ENCODE measurements around the gene SDC3.
A peak's percentile ranks its signal among the peaks of the same experiment; 100 is the strongest.
"Not testable (repeated sequence)": the region's sequence is repeated elsewhere in the genome, so short reads cannot be mapped to it uniquely, and the experiment has no call there.

Gene SDC3, protein sequence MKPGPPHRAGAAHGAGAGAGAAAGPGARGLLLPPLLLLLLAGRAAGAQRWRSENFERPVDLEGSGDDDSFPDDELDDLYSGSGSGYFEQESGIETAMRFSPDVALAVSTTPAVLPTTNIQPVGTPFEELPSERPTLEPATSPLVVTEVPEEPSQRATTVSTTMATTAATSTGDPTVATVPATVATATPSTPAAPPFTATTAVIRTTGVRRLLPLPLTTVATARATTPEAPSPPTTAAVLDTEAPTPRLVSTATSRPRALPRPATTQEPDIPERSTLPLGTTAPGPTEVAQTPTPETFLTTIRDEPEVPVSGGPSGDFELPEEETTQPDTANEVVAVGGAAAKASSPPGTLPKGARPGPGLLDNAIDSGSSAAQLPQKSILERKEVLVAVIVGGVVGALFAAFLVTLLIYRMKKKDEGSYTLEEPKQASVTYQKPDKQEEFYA

DNA sequence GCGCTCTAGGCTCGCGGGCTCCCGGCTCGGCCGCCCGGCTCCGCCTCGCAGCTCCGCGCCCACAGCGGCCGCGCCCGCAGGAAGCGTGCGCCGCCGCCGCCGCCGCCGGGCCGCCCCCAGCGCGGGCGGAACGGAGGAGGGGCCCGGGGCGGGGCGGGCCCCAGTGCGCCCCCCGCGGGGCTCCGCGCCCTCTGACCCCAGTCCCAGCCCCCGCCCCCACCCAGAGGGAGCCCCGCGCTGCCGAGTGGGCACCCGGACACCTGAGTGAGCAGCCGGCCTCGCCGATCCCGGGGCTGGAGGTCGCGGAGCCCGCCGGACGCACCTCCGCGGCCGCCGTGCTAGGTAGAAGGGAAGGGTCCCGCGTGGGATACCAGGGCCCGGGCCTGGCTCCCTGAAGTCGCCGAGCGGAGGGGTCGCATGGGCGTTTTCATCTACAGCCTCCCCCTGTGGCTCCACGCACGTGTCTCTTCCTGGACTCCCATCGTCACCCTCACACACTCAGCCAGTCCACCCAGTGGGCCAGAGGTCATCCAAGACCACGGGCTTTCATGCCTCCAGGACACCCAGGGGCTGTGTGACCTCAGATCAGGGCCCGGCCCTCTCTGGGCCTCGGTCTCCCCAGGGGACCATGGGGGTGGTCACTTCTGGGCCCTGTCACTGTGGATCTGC, at the start of gene SDC3:
Gene SDC3, minus strand, starts transcription at position 63 of the 669 bp plus-strand sequence. CDS start 172 bp downstream, outside the sequence.
- no peak for DNase-seq

DNA sequence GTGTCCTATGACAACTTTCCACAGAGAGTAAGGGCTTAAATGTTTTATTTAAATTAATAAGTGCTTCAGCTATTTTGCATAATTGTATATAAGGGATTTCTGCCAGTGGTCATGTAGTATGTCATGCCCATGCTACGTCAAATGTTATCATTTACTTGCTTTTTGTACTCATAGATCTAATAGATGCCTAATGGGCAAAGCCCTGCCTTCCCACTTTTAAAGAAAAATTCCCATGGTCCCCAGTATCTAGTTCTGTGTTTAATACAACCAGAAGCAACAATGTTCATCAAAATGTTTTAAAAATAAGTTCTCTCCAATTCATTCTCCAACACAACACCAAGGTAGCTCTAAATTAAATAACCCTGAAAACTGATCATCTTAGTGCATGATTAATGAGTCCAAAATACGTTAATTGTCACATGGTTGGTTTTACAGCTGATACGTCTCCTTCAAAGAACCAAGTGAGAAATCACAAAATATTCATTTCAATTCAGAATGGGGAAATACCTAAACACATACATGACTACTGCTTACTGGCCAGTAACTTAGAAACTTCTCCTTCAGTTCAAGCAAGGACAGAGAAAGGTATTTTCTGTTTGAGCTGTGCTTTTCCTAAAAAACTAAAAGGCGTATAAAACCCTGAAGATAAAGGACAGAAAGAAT, 49.1 kb upstream of the SDC3 start:
- DNase-seq = no peak

DNA sequence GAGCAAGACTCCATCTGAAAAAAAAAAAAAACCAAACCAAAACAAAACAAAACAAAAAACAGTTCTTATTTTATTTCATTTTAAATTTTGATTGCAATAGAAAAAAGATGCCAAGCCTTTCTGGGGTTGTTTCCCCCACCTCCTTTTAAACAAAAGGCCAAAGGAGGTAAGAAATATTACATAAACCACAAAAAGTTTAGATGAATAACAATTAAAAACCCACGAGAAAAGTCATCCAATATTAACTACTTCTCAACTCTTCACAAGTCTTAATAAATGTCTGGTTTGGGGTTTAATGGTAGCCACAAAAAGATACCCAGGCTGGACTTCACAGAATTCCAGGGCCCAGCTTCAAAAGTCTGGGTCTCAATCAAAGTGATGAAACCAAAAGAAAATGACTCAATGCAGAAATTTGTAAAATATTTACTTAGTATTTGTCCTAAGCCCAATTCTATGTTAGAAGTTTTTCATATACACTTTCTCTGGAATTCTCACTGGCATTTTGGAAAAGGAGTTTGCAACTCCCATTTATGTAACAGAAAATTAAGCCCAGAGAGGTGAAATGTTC, 47.0 kb upstream of the SDC3 start:
- DNase-seq = no peak

GRCh38 chr1:30953685-30954084, 45.1 kb upstream of the SDC3 start:
- no peak for DNase-seq

GRCh38 chr1:30952098-30952497, 43.5 kb upstream of the SDC3 start:
- DNase-seq = no peak

- no peak for DNase-seq
Measured at GRCh38 chr1:30950700-30951099, 42.1 kb upstream of the SDC3 start.

GRCh38 chr1:30950053-30950452, 41.5 kb upstream of the SDC3 start:
- DNase-seq = no peak

DNA sequence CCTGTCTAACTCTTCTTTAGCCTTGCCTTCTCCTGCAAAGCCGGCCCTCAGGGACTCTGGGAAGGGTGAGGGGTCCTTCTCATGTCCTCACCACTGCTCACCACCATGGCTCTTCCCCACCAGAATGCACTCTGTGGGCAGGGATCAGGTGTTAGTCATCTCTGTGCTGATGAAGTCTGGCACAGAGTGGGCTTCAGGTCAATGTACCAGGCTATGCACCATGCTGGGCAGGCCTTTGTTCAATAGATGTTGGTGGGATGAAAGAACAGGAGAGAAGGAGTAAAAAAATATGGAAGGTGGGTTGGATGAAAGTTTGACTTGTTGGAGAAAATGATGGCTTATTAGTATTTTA, 40.9 kb upstream of the SDC3 start:
- DNase-seq = not testable (repeated sequence)

DNA sequence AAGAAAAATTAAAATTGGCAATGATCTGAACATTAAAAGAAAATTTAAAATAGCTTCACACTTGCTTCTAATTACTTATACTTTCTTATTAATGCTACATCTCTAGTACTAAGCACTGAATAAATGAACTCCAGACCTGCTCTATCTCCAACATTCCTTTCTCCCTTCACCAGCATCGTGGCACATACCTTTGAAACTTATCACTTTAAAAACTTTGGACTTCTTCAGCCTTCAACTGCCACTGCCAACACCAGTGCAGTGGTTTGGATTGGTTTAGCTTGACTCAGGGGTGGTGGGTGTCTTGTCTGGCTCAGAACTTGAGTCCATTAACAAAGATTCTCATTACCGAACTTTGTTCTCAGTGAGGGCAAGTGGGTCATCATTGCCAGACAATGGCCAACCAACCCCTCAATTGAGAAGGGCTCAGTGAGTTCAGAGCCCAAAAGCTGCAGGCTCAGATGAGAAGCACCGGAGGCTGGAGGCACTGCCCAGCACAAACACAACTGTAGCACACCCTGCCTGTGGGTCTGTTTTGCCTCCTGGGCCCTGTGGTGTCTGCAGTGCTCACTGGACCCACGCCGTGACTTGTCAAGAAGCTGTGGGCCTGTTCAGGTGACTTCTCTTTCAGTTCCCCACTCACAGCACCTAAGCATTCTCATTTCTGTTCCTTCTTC, 40.4 kb upstream of the SDC3 start:
- not testable (repeated sequence) for DNase-seq

GRCh38 chr1:30948278-30948677, 39.7 kb upstream of the SDC3 start:
- DNase-seq = no peak

- DNase-seq = no peak
Measured at GRCh38 chr1:30947212-30947611, 38.7 kb upstream of the SDC3 start.

DNA sequence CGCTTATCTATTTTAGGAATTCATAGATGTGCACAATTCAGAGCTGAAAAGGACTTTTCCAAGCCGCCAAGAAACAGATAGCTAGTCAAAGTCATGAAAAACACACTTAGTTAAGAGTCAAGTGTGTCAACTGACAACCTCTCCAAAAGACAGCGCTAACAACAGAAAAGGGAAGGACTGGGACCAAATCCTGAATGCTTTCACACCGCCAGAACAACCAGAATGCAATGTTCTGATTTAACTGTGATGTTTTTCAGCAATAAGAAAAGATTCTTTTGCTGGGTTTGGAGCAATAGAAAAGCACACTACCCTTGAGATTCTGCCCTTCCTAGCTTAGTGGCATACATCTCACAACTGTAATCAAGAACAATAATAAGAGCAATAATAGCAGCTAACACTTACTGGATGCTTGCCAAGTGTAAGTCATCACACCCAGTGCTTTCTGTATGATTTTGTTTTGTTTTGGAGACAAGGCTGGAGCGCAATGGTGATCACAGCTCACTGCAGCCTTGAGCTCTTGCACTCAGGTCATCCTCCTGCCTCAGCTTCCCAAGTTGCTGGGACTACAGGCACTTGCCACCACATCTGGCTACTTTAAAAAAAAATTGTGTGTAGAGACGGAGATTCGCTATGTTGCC, 33.9 kb upstream of the SDC3 start:
- no peak for DNase-seq

DNA sequence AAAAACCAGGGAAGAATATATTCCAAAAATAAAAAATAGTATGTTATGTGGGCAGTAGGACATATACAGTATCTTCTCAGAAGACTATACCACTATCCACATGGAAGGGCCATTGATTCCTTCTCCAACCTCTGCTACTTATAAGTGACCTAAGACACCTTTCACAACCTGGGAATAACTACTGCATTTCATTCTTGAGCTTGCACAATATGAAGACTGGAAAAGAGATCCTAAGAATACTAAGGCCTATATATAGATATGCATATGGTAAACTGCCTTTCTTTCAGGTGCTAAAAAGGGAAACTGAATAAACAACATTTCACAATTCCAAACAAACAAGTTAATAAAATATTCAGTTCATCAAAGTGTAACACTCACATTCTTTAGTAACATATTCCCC, 32.0 kb upstream of the SDC3 start:
- DNase-seq = no peak

DNA sequence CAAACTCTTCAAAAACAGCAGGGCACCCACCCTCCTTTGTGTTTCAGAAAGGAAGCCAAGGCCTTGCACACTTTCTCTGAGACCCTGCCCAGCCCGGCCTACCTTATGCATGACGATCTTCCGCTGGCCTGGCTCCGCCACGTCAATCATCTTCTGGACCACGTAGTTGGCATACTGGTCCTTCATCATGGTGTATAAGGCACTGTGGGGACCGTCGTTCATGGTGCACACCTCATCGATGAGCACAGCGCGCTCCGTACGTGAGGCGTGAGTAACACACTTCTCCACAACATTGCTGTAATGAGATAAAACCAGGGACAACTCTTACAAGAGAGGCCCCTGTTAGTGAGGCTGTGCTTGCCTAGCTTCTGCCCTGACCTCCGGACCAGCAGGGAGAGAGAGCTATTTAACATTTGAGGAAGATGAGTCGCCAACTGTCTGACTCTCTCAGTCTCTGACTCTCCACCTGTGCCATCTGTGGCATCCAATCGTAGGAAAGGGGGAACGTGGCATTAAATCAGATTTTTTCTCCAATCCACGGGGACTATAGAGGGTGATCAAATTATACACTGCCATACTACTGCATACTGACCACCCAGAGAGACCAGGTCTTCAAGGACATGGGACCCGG, 28.1 kb upstream of the SDC3 start:
- DNase-seq = no peak

DNA sequence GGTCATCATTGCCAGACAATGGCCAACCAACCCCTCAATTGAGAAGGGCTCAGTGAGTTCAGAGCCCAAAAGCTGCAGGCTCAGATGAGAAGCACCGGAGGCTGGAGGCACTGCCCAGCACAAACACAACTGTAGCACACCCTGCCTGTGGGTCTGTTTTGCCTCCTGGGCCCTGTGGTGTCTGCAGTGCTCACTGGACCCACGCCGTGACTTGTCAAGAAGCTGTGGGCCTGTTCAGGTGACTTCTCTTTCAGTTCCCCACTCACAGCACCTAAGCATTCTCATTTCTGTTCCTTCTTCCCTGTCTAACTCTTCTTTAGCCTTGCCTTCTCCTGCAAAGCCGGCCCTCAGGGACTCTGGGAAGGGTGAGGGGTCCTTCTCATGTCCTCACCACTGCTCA, 27.2 kb upstream of the SDC3 start:
- DNase-seq = not testable (repeated sequence)

- no peak for DNase-seq
Measured at GRCh38 chr1:30934613-30935012, 26.1 kb upstream of the SDC3 start.

DNA sequence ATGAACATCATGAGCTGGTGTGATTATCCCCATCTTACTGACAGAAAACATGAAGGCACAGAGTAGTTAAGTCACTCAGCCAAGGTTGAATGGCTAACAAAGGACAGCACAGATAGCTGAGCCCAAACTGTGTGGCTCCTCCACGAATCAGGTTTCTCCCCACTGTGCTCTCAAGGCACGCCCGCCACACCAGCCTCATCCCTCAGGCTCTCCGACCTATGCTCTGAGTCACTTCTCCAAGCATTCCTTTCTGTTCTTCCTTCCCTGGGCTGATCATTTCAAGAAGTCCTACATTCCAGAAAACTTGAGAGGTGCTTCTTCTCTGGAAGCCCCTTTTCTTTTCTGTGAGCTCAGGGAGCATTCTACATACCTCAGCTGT, 25.3 kb upstream of the SDC3 start:
- DNase-seq = no peak

DNA sequence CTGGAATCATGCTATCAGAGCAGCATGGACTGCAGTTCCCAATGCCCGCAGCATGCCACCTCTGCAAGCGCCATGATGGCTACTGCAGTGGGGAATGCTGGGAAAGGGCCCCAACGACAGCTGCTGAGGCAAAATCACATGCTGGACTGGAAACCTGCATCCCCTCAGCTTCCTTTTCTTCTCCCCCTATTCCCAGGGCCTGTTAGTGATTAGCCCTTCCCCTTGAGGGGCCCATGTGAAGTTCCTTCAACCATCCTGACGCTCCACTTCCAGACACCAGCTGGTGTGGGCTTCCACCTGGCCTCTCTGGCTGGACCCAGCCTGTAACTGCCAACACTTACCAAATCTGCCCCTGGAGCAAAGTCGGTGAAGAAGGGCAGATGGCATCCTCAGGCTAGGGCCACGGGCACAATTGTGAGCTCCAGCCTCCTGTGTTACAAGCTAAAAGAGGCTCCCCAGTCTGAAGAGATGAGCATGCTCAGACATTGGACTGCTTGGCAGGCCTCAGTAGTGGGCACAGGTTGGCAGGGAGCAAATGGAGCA, 22.1 kb upstream of the SDC3 start:
- DNase-seq = peak; percentile 79

- DNase-seq = no peak
Measured at GRCh38 chr1:30929944-30930525, 21.5 kb upstream of the SDC3 start.

DNA sequence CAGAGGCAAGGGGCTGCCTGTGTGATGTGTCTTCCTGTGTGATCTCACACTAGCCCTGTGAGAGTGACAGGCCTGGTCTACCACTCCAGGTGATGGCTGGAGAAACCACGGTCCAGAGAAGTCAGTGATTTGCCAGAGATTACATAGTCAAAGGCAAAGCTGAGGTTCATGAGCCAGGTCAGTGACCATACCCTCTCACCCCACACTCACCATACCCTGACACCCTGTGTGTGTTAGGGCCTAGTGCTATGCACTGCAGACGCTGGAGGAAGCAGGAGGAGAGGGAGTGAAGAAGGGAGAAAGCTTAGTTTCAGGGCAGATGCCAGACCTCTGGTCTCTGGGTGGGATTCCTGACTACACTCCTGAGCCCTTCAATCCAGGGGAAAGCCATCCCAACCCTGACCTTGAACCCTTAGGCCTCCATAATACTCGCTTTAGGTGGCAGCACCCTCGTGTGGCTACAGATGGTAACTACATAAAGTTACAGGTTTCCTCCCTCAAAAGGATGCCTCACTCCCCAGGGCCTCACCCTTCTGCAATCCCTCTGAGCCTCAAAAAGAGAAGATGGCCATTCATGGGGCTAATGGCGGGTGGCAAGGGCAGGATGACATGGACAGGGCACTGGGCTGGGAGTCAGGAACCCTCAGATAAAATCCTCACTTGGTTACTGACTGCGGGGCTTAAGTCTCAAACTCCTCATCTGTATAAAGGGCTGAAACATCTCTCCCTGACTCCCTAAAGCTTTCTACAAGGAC, 20.8 kb upstream of the SDC3 start:
- DNase-seq = peak; percentile 18

DNA sequence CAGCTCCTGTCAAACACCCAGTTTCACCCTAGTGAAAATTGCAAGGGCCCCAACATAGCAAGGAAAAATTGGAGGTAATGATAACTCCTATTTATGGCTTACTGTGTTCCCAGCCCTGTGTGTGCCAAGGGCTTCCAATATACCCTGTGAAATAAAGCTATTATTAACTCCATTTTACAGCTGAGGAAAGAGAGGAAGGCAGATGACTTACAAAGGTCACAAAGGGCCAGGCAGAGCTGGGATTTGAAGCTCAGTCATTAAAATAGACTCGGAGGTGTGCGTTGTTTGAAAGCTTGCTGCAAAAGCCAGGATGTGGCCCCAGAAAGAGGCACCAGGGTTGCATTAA, 20.2 kb upstream of the SDC3 start:
- no peak for DNase-seq

Data from DMS 273 treated with DMSO at 0.1 percent for 48 hours (cell line).